HEK293T (cell line): Measurements from ENCODE around the gene ZNF595.
"Not testable (repeated sequence)": the region's sequence is repeated elsewhere in the genome, so short reads cannot be mapped to it uniquely, and the experiment has no call there.

ENCODE experiments used
- CTCF ChIA-PET: fragments of 350-600 bp; formaldehyde crosslinking; extraction: SDS; loops from one replicate; lab custom pipeline; 2021; ENCODE audit warnings: antibody characterized with exemption, inconsistent platforms; lab: Yijun Ruan, JAX
- POLR2A ChIA-PET: fragments of 350-600 bp; formaldehyde crosslinking; extraction: SDS; loops from one replicate; lab custom pipeline; 2020; ENCODE audit warnings: antibody characterized with exemption, inconsistent platforms; lab: Yijun Ruan, JAX
- DNase-seq: peaks from one replicate; pipeline ENCODE4 v3.0.0; 2012; ENCODE audit warnings: mixed read lengths; ENCODE audit errors: extremely low spot score
- ARNT ChIP-seq: fragments of 450-650 bp; IDR thresholded peaks from 2 replicates; pipeline ENCODE4 v1.6.1; 2017; ENCODE audit warnings: mild to moderate bottlenecking
- BHLHE40 ChIP-seq: fragments of 450-650 bp; IDR thresholded peaks from 2 replicates; pipeline ENCODE4 v1.6.1; 2016; ENCODE audit warnings: mild to moderate bottlenecking, moderate library complexity, borderline replicate concordance
- CTBP1 ChIP-seq: fragments of 450-650 bp; IDR thresholded peaks from 2 replicates; pipeline ENCODE4 v1.6.1; 2016; ENCODE audit warnings: borderline replicate concordance
- ELF4 ChIP-seq: fragments of 450-650 bp; IDR thresholded peaks from 2 replicates; pipeline ENCODE4 v1.6.1; 2017; ENCODE audit warnings: antibody characterized with exemption
- FOXA1 ChIP-seq: fragments of 450-650 bp; IDR thresholded peaks from 2 replicates; pipeline ENCODE4 v1.6.1; 2016; ENCODE audit warnings: mild to moderate bottlenecking
- FOXK2 ChIP-seq: fragments of 450-650 bp; IDR thresholded peaks from 2 replicates; pipeline ENCODE4 v1.6.1; 2016; ENCODE audit warnings: mild to moderate bottlenecking
- FOXM1 ChIP-seq: fragments of 450-650 bp; IDR thresholded peaks from 2 replicates; pipeline ENCODE4 v1.6.1; 2017; ENCODE audit warnings: mild to moderate bottlenecking, borderline replicate concordance
- HDGF ChIP-seq: fragments of 450-650 bp; IDR thresholded peaks from 2 replicates; pipeline ENCODE4 v1.6.1; 2017; ENCODE audit warnings: antibody characterized with exemption, borderline replicate concordance
- L3MBTL2 ChIP-seq: fragments of 450-650 bp; conservative IDR thresholded peaks from 2 replicates; pipeline ENCODE4 v1.6.1; 2016; ENCODE audit warnings: mild to moderate bottlenecking
- LEF1 ChIP-seq: fragments of 450-650 bp; IDR thresholded peaks from 2 replicates; pipeline ENCODE4 v1.6.1; 2017; ENCODE audit warnings: mild to moderate bottlenecking, borderline replicate concordance
- NFRKB ChIP-seq: fragments of 450-650 bp; IDR thresholded peaks from 2 replicates; pipeline ENCODE4 v1.6.1; 2016; ENCODE audit warnings: mild to moderate bottlenecking, moderate library complexity
- PKNOX1 ChIP-seq: fragments of 450-650 bp; IDR thresholded peaks from 2 replicates; pipeline ENCODE4 v1.6.1; 2016
- SP1 ChIP-seq: fragments of 450-650 bp; IDR thresholded peaks from 2 replicates; pipeline ENCODE4 v1.6.1; 2017
- SUZ12 ChIP-seq: fragments of 450-650 bp; IDR thresholded peaks from 2 replicates; pipeline ENCODE4 v1.6.1; 2016; ENCODE audit warnings: mild to moderate bottlenecking
- TARDBP ChIP-seq: fragments of 450-650 bp; IDR thresholded peaks from 2 replicates; pipeline ENCODE4 v1.6.1; 2016
- ZNF384 ChIP-seq: fragments of 450-650 bp; IDR thresholded peaks from 2 replicates; pipeline ENCODE4 v1.6.1; 2016

ZNF595 gene

GRCh38 chr4:53521-53920 is 400 bp downstream of the ZNF595 start:
- CTCF ChIA-PET, DNase-seq, POLR2A ChIA-PET: not testable (repeated sequence)

GRCh38 chr4:64733-65132 is 11.6 kb downstream of the ZNF595 start:
- POLR2A ChIA-PET, CTCF ChIA-PET: not testable (repeated sequence)

GRCh38 chr4:71830-72229 is 18.7 kb downstream of the ZNF595 start:
- TF ChIP-seq SUZ12: no peak
- TF ChIP-seq L3MBTL2: no peak
- TF ChIP-seq FOXK2: no peak
- TF ChIP-seq FOXA1: no peak
- TF ChIP-seq ELF4: no peak
- TF ChIP-seq HDGF: no peak
- TF ChIP-seq LEF1: no peak
- TF ChIP-seq ARNT: no peak
- no peak for TF ChIP-seq ZNF384
- TF ChIP-seq FOXM1: no peak
- TF ChIP-seq SP1: no peak
- no peak for TF ChIP-seq BHLHE40
- no peak for TF ChIP-seq CTBP1
- TF ChIP-seq TARDBP: no peak
- no peak for TF ChIP-seq NFRKB
- no peak for TF ChIP-seq PKNOX1
- CTCF ChIA-PET: no interaction called here
- POLR2A ChIA-PET: no interaction called here
- no peak for DNase-seq

More at GRCh38 chr4:64733-65132, 11.6 kb downstream of the ZNF595 start:
- not testable (repeated sequence) for DNase-seq

GRCh38 chr4:85951-86350 is 32.8 kb downstream of the ZNF595 start:
- POLR2A ChIA-PET: no interaction called here
- TF ChIP-seq L3MBTL2: no peak
- TF ChIP-seq BHLHE40: no peak
- TF ChIP-seq ZNF384: no peak
- TF ChIP-seq HDGF: no peak
- no peak for TF ChIP-seq LEF1
- no peak for TF ChIP-seq SP1
- no peak for TF ChIP-seq TARDBP
- no peak for TF ChIP-seq NFRKB
- no peak for TF ChIP-seq ELF4
- no peak for TF ChIP-seq SUZ12
- TF ChIP-seq FOXA1: no peak
- no peak for TF ChIP-seq PKNOX1
- TF ChIP-seq FOXK2: no peak
- TF ChIP-seq ARNT: no peak
- no peak for TF ChIP-seq FOXM1

GRCh38 chr4:86559-87324 is 33.6 kb downstream of the ZNF595 start:
- POLR2A ChIA-PET, CTCF ChIA-PET, DNase-seq: not testable (repeated sequence)

More at GRCh38 chr4:85951-86350, 32.8 kb downstream of the ZNF595 start:
- no peak for DNase-seq
- CTCF ChIA-PET: no interaction called here

GRCh38 chr4:98386-98785 is 45.3 kb downstream of the ZNF595 start:
- POLR2A ChIA-PET: no interaction called here
- DNase-seq: no peak
- TF ChIP-seq L3MBTL2 (no peak), TARDBP (no peak), SUZ12 (no peak), ZNF384 (no peak), ELF4 (no peak), FOXK2 (no peak), FOXM1 (no peak), BHLHE40 (no peak), CTBP1 (no peak), FOXA1 (no peak), PKNOX1 (no peak), HDGF (no peak), LEF1 (no peak), ARNT (no peak), NFRKB (no peak), SP1 (no peak)
- CTCF ChIA-PET: no interaction called here

GRCh38 chr4:99863-100262 is 46.7 kb downstream of the ZNF595 start:
- no peak for DNase-seq
- no peak for TF ChIP-seq HDGF
- TF ChIP-seq BHLHE40: no peak
- TF ChIP-seq SP1: no peak
- TF ChIP-seq CTBP1: no peak
- TF ChIP-seq ELF4: no peak
- CTCF ChIA-PET: no interaction called here
- POLR2A ChIA-PET: no interaction called here
